GM12874 (cell line): ENCODE results near the gene FRMD4B.

Experiments used
- TF ChIP-seq, protein P1 (sequence below): IDR thresholded peaks from 2 replicates; pipeline ENCODE4 v1.5.1; 2011; ENCODE audit warnings: low read depth, mild to moderate bottlenecking, control low read depth, low read length, moderate library complexity; ENCODE audit not compliant: insufficient read depth

FRMD4B gene

DNA sequence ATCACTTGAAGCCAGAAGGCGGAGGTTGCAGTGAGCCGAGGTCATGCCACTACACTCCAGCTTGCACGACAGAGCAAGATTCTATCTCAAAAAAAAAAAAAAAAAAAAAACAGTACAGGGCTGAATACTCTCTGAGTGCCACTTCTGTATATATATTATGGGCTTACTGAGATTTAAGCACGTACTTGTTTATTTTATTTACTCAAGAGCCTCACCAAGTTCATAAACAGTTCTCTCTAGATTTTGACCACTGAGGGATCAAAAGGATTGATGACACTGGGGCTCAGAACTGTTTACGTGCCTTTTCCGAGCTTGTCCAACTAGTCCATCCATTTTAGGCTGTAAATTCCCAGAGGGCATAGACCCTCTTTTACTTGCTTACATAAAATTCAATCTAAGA lies 81.5 kb downstream of the FRMD4B start:
- TF ChIP-seq, protein P1, sequence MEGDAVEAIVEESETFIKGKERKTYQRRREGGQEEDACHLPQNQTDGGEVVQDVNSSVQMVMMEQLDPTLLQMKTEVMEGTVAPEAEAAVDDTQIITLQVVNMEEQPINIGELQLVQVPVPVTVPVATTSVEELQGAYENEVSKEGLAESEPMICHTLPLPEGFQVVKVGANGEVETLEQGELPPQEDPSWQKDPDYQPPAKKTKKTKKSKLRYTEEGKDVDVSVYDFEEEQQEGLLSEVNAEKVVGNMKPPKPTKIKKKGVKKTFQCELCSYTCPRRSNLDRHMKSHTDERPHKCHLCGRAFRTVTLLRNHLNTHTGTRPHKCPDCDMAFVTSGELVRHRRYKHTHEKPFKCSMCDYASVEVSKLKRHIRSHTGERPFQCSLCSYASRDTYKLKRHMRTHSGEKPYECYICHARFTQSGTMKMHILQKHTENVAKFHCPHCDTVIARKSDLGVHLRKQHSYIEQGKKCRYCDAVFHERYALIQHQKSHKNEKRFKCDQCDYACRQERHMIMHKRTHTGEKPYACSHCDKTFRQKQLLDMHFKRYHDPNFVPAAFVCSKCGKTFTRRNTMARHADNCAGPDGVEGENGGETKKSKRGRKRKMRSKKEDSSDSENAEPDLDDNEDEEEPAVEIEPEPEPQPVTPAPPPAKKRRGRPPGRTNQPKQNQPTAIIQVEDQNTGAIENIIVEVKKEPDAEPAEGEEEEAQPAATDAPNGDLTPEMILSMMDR = no peak

DNA sequence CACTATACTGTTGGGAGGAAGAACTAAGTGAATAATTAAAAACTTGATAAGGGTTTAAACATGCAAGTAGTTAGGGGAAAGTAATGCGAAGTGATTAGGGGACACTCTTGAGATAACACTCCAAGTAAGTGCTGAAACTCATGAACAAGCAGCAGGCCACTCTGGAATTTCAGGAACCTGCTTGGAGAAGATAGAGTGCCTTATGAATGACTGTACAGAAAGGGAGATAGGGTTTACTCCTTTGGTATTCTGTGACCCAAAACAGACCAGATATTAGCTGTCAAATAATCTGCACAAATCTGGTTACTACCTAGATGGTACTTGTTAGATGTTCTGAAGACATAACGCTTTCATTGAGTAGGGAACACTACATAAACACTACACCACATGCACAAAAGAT lies 85.6 kb downstream of the FRMD4B start:
- TF ChIP-seq, protein P1 = no peak

DNA sequence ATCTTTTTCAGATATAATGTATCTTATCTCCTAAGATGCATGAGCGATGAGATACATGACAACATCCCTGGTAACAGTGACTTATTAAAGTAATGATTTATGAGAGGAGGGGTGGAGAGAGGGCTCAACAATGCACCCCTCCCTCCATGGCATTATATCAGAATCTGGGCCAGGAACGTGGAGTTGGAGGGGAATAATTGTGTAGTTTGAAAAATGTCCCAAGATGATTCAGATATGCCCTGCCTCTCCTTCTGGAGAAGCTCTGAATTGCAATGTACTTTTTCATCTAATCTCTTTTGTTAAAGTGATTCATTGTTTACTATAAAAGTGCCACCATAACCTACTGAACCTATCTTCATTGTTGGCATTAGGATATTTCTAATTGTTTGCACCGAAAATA lies 86.5 kb downstream of the FRMD4B start:
- TF ChIP-seq, protein P1 = no peak

DNA sequence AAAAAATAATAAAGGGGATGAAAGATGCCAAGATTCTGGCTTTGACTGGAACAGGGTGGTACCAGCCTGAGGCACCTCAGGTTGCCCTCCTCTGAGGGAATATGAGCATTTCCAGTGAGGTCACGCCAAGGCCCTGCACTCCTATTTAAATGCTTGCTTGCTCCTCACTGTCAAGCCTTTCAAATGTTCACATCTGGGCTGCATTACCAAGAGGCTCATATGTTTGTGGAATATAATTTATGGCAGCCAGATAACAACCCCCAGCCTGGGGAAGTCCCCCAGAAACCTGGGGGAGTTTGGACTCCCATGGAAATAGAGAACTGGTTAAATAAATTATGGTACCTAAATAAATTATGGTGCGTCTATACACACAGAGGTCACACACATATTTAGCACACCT lies 88.4 kb downstream of the FRMD4B start:
- TF ChIP-seq, protein P1 = no peak

DNA sequence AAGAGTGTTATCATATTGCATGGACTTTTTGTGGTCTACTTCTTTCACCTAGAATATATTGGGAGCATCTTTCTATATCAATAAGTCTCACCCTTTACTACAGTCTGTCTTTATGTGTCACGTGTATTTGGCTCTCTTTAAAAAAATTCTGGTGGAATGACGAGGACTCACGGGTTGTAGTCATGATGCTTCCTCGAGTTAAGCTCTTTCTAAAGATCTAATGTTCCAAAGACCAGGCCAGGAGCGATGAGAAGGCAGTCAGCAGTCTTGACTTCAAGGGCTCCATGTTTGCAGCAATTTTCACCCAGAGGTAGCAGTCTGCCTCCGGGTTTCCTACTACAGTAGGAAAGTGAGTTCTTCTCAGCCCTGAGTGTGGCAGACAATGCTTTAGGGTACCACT lies 88.9 kb downstream of the FRMD4B start:
- TF ChIP-seq, protein P1 = no peak

DNA sequence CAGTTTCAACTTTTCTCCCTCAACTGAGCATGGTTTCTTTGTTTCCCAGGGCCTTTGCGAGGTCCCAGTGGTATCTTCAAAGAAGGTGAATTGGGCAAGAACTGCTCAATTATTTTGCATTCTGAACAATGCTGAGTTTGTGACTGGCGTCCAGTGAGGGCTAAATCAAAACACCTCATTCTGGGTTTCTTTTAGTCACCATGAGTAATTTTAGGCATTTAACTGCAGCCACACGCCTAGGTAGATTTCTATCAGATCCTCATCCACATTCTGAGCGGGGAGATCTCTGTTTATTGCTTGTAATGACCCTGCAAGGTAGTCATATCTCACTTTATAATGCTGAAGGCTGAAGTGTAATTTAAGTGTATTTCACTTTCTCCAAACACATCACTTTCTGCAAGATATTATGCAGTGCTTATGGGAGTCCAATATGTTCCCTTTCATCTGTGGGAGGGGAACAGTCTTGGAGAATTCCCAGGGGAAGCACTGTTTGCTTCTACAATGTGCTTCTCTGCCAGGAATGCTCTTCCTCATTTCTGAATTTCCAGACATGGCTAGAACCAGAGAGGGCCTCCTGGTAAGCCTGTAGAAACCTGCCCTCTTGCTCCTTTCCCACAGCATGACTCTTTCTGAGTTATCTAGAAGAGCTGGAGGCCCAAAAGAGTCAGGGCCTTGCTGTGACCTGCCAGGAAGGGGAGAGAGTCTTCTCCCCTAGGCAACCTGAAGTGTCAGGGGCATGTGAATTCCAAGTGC lies 91.7 kb downstream of the FRMD4B start:
- TF ChIP-seq, protein P1 = no peak

DNA sequence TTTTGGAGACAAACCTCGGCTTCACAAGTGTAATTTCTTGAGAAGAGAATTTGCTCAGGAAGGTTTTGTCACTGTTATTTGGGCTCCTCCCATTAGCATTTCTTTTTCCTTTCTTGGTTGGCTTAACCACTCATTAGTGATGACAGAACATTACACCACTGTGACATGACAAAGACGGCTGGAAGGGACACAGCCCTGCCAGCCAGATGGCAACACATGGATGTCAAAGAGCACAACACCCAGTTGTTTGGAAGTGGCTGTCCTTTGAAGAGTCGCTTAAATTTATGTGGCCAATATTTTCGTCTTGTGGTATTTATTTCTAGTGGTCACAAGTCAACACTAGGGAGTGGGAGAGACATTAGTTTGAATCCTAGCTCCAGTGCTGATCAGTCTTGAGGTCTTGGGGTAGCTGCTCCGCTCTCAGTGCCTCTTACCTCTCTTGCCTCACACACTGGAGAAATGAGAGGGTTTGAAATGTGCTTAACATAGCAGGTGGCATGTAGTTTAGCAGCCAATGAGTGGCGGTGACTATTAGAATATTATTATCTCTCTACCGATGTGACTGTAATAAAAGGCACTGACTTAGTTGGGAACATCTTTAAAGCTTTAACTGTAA lies 92.8 kb downstream of the FRMD4B start:
- TF ChIP-seq, protein P1 = no peak
